HCT116 (cell line): ENCODE measurements around the gene MAP7.

Experiments
- CEBPB ChIP-seq: IDR thresholded peaks from 2 replicates; pipeline ENCODE4 v1.6.1; 2012; ENCODE audit warnings: low read depth
- EGR1 ChIP-seq: IDR thresholded peaks from 2 replicates; pipeline ENCODE4 v1.6.1; 2012; ENCODE audit warnings: low read depth
- EZH2 ChIP-seq: fragments of 200-600 bp; sonication (generic); IDR thresholded peaks from 2 replicates; pipeline ENCODE4 v1.6.1; 2017; ENCODE audit warnings: antibody characterized with exemption, mixed run types
- EZH2phosphoT487 ChIP-seq: fragments of 200-600 bp; IDR thresholded peaks from 2 replicates; pipeline ENCODE4 v1.6.1; 2018; ENCODE audit warnings: antibody characterized with exemption, borderline replicate concordance
- POLR2A ChIP-seq: IDR thresholded peaks from 2 replicates; pipeline ENCODE4 v1.7.0; 2011; ENCODE audit warnings: borderline replicate concordance; ENCODE audit not compliant: insufficient read depth, insufficient read length; ENCODE audit errors: extremely low read depth
- POLR2AphosphoS5 ChIP-seq: IDR thresholded peaks from 2 replicates; pipeline ENCODE4 v1.6.1; 2011; ENCODE audit warnings: mild to moderate bottlenecking, low read depth, low read length, moderate library complexity
- RAD21 ChIP-seq: IDR thresholded peaks from 2 replicates; pipeline ENCODE4 v1.6.1; 2012; ENCODE audit warnings: low read depth, mild to moderate bottlenecking
- TCF7L2 ChIP-seq: IDR thresholded peaks from 2 replicates; pipeline ENCODE4 v1.7.0; 2011; ENCODE audit warnings: borderline replicate concordance, inconsistent platforms; ENCODE audit not compliant: insufficient read depth, insufficient read length; ENCODE audit errors: extremely low read depth
- YY1 ChIP-seq: IDR thresholded peaks from 2 replicates; pipeline ENCODE4 v1.6.1; 2011; ENCODE audit warnings: low read length, low read depth, moderate library complexity, mild to moderate bottlenecking; ENCODE audit not compliant: insufficient replicate concordance; ENCODE audit errors: extremely low read depth
- ZNF274 ChIP-seq: fragments of 200-500 bp; sonication (Bioruptor generic); IDR thresholded peaks from 2 replicates; pipeline ENCODE4 v1.6.1; 2014; ENCODE audit warnings: mild to moderate bottlenecking, low read depth, low read length, inconsistent platforms
- TF ChIP-seq, protein P1 (sequence below), 3 experiments: fragments of 200-600 bp in 1 of 3; sonication (generic) in 1 of 3; IDR thresholded peaks in 2 of 3; conservative IDR thresholded peaks in 1 of 3; 2 replicates each; pipeline ENCODE4 v1.5.1; 2012 to 2017; ENCODE audit warnings: low read depth in 2 of 3, low read length in 2 of 3, antibody characterized with exemption in 1 of 3, borderline replicate concordance in 1 of 3, control low read depth in 1 of 3, mild to moderate bottlenecking in 1 of 3, mixed read lengths in 1 of 3, mixed run types in 1 of 3, moderate library complexity in 1 of 3; ENCODE audit not compliant: insufficient read depth in 1 of 3

DNA sequence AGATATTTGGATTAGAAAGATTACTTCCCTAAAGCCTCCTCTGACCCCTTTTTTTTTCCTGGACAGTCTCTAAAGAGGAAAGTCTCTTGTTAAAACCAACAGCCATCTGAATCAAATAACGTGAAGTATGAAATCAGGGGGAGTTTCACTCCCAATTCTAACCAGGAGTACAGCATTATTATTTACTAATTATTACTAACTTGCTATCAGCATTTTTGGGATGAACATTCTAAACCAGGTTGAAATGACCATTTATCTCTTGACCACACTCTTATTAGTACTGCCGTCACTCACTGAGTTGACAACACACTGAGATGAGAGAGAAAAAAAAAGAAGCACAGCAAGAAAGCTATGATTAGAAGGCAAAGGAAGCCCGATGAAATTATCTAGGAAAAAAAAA lies 146.2 kb downstream of the MAP7 start:
- TF ChIP-seq, protein P1, sequence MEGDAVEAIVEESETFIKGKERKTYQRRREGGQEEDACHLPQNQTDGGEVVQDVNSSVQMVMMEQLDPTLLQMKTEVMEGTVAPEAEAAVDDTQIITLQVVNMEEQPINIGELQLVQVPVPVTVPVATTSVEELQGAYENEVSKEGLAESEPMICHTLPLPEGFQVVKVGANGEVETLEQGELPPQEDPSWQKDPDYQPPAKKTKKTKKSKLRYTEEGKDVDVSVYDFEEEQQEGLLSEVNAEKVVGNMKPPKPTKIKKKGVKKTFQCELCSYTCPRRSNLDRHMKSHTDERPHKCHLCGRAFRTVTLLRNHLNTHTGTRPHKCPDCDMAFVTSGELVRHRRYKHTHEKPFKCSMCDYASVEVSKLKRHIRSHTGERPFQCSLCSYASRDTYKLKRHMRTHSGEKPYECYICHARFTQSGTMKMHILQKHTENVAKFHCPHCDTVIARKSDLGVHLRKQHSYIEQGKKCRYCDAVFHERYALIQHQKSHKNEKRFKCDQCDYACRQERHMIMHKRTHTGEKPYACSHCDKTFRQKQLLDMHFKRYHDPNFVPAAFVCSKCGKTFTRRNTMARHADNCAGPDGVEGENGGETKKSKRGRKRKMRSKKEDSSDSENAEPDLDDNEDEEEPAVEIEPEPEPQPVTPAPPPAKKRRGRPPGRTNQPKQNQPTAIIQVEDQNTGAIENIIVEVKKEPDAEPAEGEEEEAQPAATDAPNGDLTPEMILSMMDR (IDR thresholded peaks at IDR 0.05 in 2 of 3, conservative IDR thresholded peaks at IDR 0.05 in 1 of 3; ENCODE audit: borderline replicate concordance in 1 of 3, insufficient read depth in 1 of 3, low read depth in 2 of 3, low read length in 2 of 3) = no peak
- no peak for TF ChIP-seq TCF7L2
- no peak for TF ChIP-seq POLR2A
- no peak for TF ChIP-seq EZH2
- TF ChIP-seq YY1 = no peak
- TF ChIP-seq ZNF274 = no peak
- TF ChIP-seq EZH2phosphoT487 = no peak
- TF ChIP-seq EGR1 = no peak
- no peak for TF ChIP-seq RAD21
- no peak for TF ChIP-seq CEBPB
- TF ChIP-seq POLR2AphosphoS5 = no peak
